HT-29 (cell line): ENCODE data around the gene CDKL5. TPM values are rescaled to one million over a fixed set of nuclear protein-coding genes. Genes with fewer than 3 reads are reported as not detected.
A peak's percentile ranks its signal among the peaks of the same experiment; 100 is the strongest.
"Not testable (repeated sequence)": the region's sequence is repeated elsewhere in the genome, so short reads cannot be mapped to it uniquely, and the experiment has no call there.

Experiments used
- DNase-seq: peaks from one replicate; pipeline ENCODE4 v3.0.0-alpha.2; 2015; ENCODE audit warnings: low spot score
- total RNA-seq: library from RNA; depleted of rRNA; stranded (reverse); fragments of >200 nt; shearing (Covaris generic); gene quantifications from 2 replicates; pipeline ENCODE4 v1.2.3, GENCODE V29; 2014

Gene CDKL5
- total RNA-seq, 1 experiment from 2014 or later, result 3.2 TPM

DNA sequence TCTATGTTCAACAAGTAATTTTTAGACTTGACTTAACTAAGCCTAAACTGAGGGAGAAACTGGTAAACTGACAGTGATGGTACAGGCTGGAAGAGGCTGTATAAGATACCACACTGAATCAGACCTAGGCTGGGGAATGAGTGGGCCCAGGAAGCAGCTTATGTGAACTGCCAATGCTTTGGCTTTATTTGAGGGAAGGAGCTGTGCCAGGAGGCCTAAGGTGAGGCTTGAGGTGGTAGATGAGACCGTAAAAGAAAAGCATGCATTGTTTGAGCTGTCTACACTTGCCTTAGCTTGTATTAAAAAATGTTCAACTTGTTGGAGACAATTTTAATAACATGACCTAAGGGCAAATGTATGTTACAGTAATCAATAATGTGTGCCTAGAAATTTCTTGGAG lies 150.3 kb downstream of the CDKL5 start:
- DNase-seq, result no peak

DNA sequence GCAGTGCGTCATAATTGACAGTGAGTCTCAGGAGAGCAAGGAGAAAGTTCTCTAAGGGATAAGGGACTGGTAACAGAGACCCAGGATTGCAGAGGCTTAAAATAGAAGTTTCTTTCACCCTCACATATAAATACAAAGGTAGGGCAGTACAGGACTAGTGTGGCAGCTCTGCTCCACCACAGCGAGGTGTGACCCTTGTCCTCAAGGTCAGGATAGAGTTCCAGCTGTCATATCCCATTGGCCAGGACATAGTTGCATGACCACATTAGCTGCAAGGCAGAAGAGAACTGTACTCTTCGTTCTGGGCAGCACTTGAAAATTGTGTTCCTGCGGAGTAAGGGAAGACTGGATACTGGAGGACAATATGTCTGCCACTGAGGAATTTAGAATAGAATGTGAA lies 152.0 kb downstream of the CDKL5 start:
- DNase-seq, result no peak

DNA sequence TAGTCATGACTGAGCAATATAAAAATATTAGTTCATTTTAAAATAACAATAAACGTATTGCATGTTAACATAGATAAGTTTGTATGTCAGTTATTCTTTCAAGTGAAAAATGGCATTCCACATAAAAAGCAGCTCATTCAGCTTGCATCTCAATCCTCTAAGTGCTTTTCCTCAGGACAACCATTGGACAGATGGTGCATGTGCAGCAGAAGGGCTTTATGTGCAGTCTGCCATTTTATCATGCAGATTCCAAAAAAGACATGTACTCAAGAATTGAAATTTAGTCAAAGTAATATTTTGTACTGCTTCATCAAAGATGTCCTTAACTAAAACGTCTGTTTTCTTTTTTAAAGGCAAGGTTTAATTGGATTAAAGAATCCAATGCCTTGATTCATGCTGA lies 153.1 kb downstream of the CDKL5 start:
- no peak for DNase-seq

DNA sequence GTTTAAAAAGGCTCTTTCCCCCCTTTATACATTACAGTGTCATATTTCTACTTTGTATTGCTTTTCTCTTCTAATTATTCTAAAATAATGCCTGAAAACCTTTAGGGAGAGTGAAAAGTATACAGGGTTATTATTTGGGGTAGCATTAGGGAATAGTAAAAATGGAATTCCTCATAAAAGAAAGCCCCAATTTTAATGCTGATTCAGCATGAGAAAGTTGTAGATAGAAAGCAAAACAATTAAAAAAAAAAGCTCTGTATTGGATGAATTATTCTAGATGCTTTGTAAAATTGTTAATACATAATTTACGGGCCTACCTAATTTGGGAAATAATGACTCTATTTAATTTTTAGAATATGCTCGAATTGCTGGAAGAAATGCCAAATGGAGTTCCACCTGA lies 154.1 kb downstream of the CDKL5 start:
- no peak for DNase-seq

DNA sequence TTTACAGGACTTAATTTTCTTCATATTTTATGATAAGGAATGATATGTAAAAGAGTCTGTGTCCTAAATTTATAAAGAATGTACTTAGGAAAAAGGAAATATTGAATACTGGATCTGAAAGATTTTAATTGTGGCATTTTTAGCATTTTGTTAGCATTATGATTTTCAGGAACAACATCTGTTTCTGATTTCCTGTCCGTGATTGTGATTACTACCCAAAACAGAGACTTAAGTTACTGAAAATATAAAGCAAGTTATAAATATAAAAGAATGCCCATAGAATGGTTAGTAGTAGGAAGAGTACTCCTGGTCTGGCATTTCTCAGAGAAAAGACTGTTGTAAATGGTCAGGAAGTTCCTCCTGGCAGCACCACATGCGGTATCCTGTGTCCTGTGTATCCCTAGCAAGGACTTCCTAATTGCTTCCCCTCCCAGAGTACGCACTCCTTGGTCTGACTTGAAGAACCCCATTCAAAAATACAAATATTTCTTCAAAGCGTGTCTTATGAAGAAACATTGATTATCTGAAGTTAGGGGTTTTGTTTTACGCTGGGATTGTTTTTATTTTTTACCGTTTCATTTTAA lies 157.6 kb downstream of the CDKL5 start:
- no peak for DNase-seq

DNA sequence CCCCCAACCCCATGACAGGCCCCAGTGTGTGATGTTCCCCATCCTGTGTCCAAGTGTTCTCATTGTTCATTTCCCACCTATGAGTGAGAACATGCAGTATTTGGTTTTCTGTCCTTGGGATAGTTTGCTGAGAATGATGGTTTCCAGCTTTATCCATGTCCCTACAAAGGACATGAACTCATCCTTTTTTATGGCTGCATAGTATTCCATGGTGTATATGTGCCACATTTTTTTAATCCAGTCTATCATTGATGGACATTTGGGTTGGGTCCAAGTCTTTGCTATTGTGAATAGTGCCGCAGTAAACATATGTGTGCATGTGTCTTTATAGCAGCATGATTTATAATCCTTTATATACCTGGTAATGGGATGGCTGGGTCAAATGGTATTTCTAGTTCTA lies 163.9 kb downstream of the CDKL5 start:
- DNase-seq, result not testable (repeated sequence)

DNA sequence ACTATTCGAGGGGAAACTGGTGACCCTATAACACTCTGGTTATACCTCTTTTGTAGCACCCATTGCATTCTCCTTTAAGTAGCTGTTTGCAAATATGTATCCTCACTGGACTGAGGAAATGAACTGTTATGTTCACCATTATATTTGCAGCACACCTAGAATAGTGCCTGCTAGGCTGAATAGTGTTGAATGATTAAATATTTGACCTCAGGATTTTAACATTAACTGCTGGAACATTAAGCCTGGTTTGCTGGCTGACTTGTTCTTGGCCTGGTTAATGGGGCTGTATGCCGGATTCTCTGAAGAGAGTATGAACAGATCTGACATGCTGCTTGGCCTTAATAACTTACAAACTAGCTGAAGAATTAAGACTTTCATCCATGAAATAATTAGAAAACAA lies 166.4 kb downstream of the CDKL5 start:
- DNase-seq, result no peak

DNA sequence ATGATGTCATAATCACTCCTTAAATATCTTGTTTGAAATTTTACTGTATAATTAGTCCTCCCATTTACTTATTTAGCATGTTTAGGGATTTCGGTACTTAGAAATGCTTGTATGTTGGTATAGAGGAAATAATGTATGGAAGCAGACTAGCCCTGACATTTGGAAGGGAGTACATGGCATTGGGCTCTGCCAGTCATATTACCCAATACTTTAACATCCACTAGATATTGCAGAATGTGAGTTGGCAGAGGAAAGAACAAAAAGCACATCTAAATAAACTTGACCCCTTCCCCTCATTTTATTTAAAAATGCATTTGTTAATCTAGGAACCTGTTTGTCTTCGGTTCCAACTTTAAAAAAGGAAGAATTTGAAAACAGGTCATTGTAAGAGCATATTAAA lies 168.7 kb downstream of the CDKL5 start:
- DNase-seq, result no peak

DNA sequence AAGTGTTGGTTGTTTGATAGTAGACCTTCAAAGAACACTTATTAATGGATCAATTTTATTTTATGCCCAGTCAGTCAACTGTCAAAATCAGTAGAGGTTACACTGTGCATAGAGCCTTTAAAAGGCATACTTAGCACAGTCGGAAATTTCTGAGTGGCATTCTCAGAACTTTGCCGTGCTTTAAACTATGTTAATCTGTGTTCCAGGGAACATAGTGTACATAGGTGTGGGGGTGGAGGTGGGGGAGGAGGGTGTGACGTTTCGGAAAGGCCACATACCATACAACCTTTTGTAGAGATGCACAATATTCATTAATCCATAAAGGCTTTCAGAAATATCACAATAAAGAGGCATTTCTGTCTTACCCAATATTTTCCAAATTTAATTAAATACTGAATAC lies 170.7 kb downstream of the CDKL5 start:
- DNase-seq, result no peak

DNA sequence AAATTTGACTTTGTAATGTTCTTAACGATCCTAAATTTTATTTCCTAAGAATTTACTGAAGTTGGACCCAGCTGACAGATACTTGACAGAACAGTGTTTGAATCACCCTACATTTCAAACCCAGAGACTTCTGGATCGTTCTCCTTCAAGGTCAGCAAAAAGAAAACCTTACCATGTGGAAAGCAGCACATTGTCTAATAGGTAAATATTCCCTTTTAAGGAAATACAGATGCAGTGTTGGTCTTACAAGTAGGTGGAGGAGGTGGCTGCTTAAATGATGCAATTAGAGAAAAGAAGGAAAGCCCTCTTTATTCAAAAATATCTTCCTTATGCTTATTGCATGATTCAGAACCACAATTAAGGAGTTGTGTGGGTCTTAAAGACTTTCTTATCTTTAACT lies 173.0 kb downstream of the CDKL5 start:
- no peak for DNase-seq

DNA sequence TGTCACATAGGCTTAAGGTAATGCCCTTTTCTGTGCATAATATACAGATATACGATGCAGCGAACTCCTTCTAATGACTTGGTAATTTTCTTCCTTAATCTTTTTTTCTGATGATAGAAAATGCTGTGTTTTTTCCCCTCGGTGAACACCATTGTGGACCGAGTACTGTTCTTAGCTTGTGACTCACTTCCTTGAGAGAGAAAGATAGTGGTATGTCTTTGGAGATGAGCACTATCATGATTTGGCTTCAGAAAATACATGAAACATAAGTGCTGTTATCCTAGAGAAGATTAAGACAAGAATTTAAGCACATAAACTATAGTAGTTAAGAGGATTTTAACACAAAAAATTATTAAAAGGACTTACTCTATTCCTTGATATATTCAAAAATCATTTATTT lies 182.6 kb downstream of the CDKL5 start:
- no peak for DNase-seq

DNA sequence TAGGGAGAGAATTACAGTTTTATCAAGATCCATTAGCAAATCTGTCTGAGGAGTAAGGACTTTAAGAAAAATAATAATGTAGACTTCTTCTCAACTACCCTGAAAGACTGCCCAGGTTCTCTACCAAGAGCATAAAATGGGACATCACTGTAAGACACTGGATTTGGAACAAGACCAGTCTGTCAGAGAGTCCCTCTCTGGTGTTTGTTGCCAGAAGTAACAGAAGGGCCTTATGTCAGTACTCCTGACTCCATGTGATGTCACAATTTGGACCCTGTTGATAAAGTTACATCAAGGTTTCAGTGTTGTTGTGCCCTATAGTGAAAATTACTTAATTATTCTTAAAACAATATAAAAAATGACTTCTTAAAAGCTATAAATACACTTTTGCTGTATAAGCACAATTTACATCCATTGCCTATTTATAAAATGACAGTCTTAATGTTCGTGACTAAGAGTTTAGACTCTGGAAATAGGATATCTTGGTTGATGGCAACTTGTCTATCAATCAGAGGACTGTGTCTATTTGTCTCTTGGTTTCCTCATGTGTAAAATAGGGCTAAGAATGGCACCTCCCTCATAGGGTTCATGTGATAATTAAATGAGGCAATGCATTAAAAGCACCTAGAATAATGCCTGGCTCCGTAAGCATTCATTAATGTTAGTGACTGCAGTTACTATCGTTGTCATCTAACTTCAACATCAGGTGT lies 188.7 kb downstream of the CDKL5 start:
- DNase-seq, result no peak

DNA sequence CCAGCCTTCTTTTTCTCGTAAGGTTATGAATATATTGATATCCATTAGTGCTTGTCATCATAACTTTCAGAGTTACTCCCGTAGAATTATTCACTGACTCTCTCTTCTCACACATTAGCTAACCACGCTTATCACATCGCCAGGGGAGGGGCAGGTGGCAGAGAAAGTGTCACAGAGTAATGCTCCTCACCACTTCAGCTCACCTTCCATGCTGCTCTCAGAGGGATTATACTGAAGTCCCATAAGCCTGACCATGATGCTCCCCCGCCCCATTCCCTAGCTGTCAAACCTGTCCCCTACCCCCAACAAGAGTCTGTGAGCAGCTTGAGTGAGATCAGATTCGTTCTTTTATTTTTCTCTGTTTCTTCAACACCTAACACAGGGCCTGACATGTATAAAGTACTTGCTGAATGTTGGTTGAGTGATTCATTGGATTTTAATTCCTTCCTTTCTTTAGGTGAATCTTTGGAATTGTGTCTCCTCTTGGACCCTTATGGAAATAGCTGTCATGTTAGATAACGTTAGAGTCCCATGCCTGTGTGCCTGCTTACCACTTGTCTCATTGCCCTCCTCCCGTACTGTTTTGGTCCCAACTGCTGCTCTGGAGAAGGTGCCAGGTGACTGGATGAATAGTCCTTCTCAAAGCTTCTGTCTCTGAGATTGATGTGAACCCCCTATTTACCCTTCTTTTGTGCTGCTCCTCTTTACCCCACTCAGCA lies 191.4 kb downstream of the CDKL5 start:
- no peak for DNase-seq

DNA sequence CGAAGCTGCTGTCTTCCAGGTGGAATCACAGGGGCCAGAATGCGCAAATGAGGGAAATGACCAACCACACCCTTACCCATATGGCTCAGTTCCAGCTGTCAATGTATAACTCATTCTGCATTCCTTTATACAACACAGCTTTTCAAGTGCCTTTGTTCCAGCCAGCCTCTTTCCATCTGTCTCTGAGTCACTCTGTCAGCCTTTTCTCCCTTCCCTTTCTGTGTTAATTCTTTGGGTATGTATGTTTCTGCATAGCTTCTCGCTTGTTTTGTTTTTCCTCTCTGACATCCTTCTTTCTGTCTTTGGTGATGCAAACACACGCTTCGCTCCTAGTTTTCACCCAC lies 192.0 kb downstream of the CDKL5 start:
- DNase-seq, result peak; percentile 81

DNA sequence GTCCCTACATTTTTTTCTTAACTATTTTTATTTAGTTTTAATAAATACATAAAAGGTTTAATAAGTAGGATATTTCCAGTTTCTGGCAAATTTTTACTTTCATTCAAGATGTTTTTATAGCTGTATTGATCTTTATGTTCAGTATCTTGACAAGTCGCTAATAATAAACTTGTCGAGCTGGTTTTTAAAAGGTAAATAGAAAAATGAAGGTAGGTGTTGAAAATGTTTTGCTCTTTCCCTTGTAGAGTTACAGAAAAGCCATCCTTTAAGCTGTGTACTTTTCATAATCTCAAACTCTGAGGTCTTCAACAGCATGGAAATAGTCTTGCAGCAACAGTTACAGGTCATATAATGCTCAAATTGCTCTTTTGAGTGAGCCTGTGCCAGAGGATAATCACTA lies 193.9 kb downstream of the CDKL5 start:
- peak; percentile 30 for DNase-seq

DNA sequence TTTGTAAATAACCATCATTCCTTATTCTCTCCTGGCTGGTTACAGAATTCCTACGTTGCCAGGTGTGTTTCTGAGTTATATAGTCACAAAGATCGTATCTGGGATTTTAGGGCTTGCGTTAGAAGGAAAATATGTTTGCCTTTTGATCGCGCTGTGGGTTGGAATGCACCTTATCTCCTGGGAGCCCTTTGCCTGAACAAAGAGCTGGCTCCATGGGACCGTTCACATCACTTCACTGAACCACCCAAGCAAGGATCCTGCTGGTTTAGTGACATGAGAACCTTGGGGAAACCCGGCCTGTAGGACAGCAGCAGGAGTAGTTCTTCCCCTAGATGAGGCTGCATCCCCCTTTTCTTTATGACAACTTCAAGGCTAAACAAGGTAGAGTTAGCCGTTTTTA lies 194.9 kb downstream of the CDKL5 start:
- peak; percentile 53 for DNase-seq

DNA sequence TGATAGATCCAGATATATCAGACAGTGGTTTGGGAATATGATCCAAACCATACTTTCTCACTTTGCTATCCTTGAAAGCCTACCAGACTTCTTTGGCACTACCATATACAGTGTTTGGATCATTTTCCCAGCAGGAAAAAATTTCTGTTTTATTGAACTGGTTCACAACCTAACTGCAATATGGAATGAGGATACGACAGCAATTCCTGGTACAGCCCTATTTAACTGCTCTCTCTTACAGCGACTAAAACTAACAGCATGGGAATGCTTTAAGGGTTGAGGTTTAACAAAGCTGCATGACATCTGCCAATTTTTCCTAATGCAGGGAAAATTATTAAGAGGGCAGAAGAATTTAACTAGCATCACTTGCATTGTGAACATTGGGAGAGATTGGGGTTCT lies 199.2 kb downstream of the CDKL5 start:
- no peak for DNase-seq

DNA sequence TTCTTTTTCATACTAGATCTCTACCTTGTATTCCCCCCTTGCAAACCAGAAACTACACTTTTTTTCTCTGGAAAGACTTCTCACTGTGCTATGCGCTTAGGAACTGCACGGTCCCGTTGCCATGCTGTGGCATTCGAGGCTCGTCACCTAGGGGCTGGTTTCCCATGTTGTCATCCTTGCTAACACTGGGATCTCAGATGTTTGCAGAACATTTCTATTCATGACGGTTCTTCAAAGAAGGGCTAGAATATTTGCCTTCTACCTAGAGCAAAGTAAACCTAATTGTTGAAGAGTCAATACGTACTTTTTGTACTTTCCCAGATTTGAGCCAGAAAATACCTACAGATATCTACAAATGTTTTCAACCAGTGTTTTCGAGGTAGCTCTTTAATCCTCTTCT lies 205.5 kb downstream of the CDKL5 start:
- no peak for DNase-seq

DNA sequence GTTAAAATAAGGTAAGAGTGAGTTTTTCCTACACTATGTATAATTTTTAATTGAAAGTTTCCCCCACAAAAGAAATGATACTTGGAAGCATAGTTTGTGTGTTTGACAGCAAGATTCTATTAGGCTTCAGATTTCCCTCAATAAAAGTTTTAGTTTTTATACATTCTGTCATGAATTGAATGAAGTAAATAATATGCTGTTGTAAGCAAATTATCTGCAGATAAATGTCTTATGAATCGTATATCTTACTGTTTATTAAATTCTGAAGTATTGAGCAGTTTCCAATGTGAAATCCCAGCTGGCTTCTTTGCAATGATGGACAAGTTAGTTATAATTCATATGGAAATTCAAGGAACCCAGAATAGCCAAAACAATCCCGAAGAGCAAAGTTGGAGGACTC lies 213.0 kb downstream of the CDKL5 start:
- no peak for DNase-seq

DNA sequence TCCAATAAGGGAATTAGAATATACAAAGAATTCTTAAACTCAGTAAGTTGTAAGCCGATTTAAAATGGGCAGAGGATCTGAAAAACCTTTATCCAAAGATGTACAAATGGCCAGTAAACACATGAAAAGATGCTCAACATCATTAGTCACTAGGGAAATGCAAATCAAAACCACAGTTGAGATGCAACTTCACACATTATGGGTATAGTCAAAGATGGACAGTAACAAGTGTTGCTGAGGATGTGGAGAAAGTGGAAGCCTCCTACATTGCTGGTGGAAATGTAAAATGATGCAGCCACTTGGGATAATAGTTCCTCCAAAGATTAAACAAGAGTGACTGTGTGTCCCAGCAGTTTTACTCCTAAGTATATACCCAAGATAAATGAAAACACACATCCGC lies 213.9 kb downstream of the CDKL5 start:
- DNase-seq, result no peak

DNA sequence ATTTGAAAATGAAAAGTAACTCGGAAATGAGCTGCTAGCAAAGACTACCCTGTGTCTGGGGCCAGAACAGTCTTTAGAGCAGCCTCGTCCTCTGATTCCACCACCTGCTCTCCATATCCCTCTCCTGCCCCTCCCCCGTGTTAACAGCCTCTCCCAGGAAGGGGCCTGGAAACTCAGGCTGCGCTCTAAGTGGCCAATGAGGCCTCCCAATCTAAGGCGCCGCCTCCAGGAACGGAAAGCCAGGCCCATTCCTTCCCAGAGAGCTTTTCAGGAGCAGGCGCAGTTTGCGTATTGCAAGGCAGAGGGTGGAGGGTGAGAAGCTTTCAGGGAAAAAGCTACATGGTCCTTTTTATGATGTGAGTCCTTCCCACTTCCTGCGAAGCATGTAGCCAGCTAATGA lies 215.3 kb downstream of the CDKL5 start:
- no peak for DNase-seq

DNA sequence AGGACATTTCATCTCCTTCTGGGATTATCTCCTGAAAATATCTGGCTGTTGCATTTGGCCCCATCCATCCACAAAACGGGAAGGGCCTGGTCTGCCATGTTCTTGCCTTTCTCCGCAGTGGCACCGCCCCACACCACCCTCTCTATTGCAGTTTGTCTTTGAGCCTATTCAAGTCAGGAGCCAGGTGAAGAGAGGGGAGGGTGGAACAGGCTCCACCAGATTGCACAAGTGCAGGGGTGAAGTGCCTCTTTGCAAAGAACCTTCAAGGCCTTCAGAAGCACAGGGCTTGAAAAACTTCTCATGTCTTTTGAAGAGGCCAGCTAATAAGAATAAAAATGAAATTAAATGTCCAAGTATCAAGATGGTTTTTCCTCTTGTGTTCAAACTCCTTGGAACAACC lies 217.8 kb downstream of the CDKL5 start:
- DNase-seq, result no peak

DNA sequence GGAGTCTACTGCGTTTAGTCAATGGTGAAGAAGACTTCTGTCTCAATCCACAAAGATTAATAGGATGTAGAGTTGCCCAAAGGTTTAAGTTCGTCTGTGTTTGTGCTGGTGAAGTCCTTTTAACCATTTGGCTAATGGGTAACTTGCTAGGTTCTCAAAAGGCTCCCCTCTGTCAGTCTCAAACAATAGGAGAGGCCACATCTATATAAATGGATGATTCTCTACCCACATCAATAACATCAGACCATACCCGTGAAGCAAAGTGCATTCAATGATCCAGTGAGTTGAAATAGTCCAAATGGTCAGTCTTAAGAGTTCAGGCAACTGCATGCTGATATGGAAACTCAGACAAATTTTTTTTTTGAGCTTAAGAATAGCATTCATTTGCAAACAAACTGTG lies 218.4 kb downstream of the CDKL5 start:
- DNase-seq, result no peak
